Colonic mucosa (tissue), 4 donors: ENCODE results near the gene MEGF6. TPM values are rescaled to one million over a fixed set of nuclear protein-coding genes. Genes with fewer than 3 reads are reported as not detected.

Experiments used
- DNase-seq: peaks from one replicate; pipeline ENCODE4 v3.0.0-alpha.2; 2020
- H3K27ac ChIP-seq: fragments of 200-600 bp; one replicate; pipeline ENCODE4 v1.8.0; 2021
- H3K27me3 ChIP-seq: fragments of 200-600 bp; one replicate; pipeline ENCODE4 v1.8.0; 2021
- H3K36me3 ChIP-seq: fragments of 200-600 bp; one replicate; pipeline ENCODE4 v1.8.0; 2021
- H3K4me1 ChIP-seq: fragments of 200-600 bp; one replicate; pipeline ENCODE4 v1.8.0; 2021; ENCODE audit warnings: mild to moderate bottlenecking
- H3K4me3 ChIP-seq: fragments of 200-600 bp; one replicate; pipeline ENCODE4 v1.8.0; 2021
- H3K9ac ChIP-seq, 2 donors: one replicate each; pipeline ENCODE4 v1.7.0; 2013; ENCODE audit warnings: control low read depth in 2 of 2, low read depth in 2 of 2, low read length in 2 of 2
- H3K9me3 ChIP-seq: fragments of 200-600 bp; one replicate; pipeline ENCODE4 v1.8.0; 2021
- CTCF ChIP-seq: fragments of 200-600 bp; IDR thresholded peaks from one replicate; pipeline ENCODE4 v1.8.0; 2022; ENCODE audit warnings: antibody characterized with exemption, mild to moderate bottlenecking
- intact Hi-C: fragments of 100-400 bp; cut with DNase I; formaldehyde crosslinking; loops from one replicate; pipeline ENCODE4 v1.14.1; 2022
- total RNA-seq, 2 donors: library from RNA; stranded (reverse); fragmentation: NEBNext Ultra II Directional in 1 of 2; extraction: Animal tissue kit (Norgen Biotek cat#: 25700) in 1 of 2; gene quantifications; one replicate each; pipeline ENCODE4 v1.2.1, GENCODE V29; 2021
- donor health status: healthy.
- donor health status: DM: no; HTN: no; CAD: no.
- donor health status: DM: no; HTN: no; CAD: no.

MEGF6 gene
- total RNA-seq, 2 donors from 2014 or later, result 5.2 to 6.4 TPM

DNA sequence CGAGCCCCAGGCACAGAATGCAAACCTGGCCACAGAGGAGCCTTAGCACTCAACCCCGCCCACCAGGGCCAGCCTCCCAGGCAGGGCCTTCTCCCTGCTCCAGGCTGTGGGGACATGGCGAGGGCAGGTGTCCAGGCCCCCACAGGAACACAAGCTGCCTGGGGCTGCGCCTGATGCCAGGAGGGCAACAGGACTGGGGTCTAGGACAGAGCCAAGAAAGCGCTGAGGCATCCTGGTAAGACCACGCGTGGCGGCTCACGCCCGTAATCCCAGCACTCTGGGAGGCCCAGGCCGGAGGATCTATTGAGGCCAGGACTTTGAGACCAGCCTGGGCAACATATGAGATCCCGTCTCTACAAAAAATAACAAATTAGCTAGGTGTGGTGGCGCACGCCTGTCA, 59.1 kb downstream of the MEGF6 start:
- H3K4me1 ChIP-seq, result no peaks in the 10 kb centered on the region

DNA sequence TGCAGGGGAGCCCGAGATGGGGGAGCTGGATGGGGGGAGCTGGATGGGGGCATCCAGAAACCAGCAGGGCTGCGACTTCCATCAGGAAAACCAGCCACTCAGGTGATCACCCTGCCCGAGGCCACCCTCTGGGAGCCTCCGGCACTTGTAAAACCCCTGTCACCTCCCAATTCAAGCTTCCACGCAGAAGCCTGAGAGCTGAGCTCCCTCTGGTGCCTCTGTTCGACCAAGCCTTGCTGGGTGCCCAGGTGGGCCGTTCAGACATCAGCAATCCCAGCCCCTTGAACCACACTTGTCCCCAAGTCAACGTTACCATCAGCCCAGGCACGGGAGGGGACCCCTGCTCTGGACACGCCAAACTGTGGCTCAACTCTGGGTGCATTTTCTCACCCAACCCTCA, 59.6 kb downstream of the MEGF6 start:
- Histone ChIP-seq H3K9ac (no peak overlapping the region), H3K27me3 (no peaks in the 10 kb centered on the region), H3K4me1 (no peaks in the 10 kb centered on the region), H3K36me3 (no peaks in the 10 kb centered on the region), H3K9me3 (no peaks in the 10 kb centered on the region), H3K27ac (no peak overlapping the region), H3K4me3 (no peak overlapping the region)
- no peak for TF ChIP-seq CTCF
- no peak for DNase-seq
- intact Hi-C loops, result no loop called here

More for the DNA sequence above, 59.1 kb downstream of the MEGF6 start:
- no peak overlapping the region for H3K27ac ChIP-seq
- no peaks in the 10 kb centered on the region for H3K9me3 ChIP-seq
- no peak overlapping the region for H3K9ac ChIP-seq
- intact Hi-C loops, result no loop called here
- H3K27me3 ChIP-seq, result no peaks in the 10 kb centered on the region
- TF ChIP-seq CTCF, result no peak
- no peaks in the 10 kb centered on the region for H3K36me3 ChIP-seq
- H3K4me3 ChIP-seq, result no peak overlapping the region
- no peak for DNase-seq

- Histone ChIP-seq H3K27ac (no peak overlapping the region), H3K27me3 (no peaks in the 10 kb centered on the region), H3K4me1 (no peaks in the 10 kb centered on the region), H3K4me3 (no peak overlapping the region), H3K9me3 (no peaks in the 10 kb centered on the region), H3K36me3 (no peaks in the 10 kb centered on the region), H3K9ac (no peak overlapping the region)
- DNase-seq, result no peak
- no peak for TF ChIP-seq CTCF
- intact Hi-C loops, result no loop called here
These were observed 60.0 kb downstream of the MEGF6 start for GRCh38 chr1:3551290-3551678.

GRCh38 chr1:3550511-3551289, 60.6 kb downstream of the MEGF6 start:
- intact Hi-C loops, result no loop called here
- no peak overlapping the region for H3K9ac ChIP-seq
- no peak overlapping the region for H3K27ac ChIP-seq
- no peaks in the 10 kb centered on the region for H3K9me3 ChIP-seq
- no peak for TF ChIP-seq CTCF
- no peaks in the 10 kb centered on the region for H3K36me3 ChIP-seq
- H3K27me3 ChIP-seq, result no peaks in the 10 kb centered on the region
- no peak for DNase-seq
- no peaks in the 10 kb centered on the region for H3K4me1 ChIP-seq
- H3K4me3 ChIP-seq, result no peak overlapping the region

- no peaks in the 10 kb centered on the region for H3K36me3 ChIP-seq
- H3K4me1 ChIP-seq, result no peaks in the 10 kb centered on the region
- no peaks in the 10 kb centered on the region for H3K27me3 ChIP-seq
- DNase-seq, result no peak
- TF ChIP-seq CTCF, result no peak
- H3K9ac ChIP-seq, result no peak overlapping the region
- no peak overlapping the region for H3K4me3 ChIP-seq
- intact Hi-C loops, result no loop called here
- H3K27ac ChIP-seq, result no peak overlapping the region
- no peaks in the 10 kb centered on the region for H3K9me3 ChIP-seq
These were observed 62.4 kb downstream of the MEGF6 start for GRCh38 chr1:3548895-3549294.
